ENCODE data around the gene AP4B1. TPM values are rescaled to one million over a fixed set of nuclear protein-coding genes. Genes with fewer than 3 reads are reported as not detected.

AP4B1 gene
- total and polyA plus RNA-seq, 2 donors (not counting 1 experiment from before 2014, with no cell fraction given), result 52.2 to 55.2 TPM

DNA sequence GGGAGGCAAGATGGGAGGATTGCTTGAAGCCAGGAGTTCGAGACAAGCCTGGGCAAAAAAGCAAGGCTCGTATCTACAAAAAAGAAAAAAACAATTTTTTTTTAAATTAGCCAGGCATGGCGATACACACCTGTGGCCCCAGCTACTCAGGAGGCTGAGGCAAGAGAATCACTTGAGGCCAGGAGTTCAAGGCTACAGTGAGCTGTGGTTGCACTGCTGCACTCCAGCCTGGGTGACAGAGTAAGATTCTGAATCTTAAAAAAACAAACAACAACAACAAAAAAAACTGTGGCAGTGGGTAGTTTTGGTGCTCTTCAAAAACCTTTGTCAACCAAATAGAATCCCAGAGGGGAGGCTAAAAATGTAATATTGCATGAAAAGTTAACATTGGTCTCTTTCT is 33.8 kb downstream of the AP4B1 start:
- Histone ChIP-seq H3K4me1 (ENCODE audit: control insufficient read depth in 2 of 2, insufficient read depth in 2 of 2, low read length in 2 of 2) (peaks cover 50 to 52% of the 10 kb centered on the region in 2 donors), H3K4me3 (ENCODE audit: control extremely low read depth in 1 of 5, extremely low read depth in 1 of 5, insufficient read depth in 1 of 5, low read depth in 2 of 5, low read length in 4 of 5) (peak overlapping the region; percentile 52 to 72 (median 66)), H3K27ac (ENCODE audit: low read length in 2 of 2) (peak overlapping the region; percentile 84 to 91), H2AFZ (ENCODE audit: insufficient read depth, low read depth, low read length, poor library complexity, severe bottlenecking) (no peak overlapping the region), H3K9ac (ENCODE audit: low read length) (peak overlapping the region; percentile 70), H3K9me3 (ENCODE audit: control extremely low read depth in 1 of 3, control insufficient read depth in 2 of 3, insufficient read depth in 1 of 3, low read length in 2 of 3) (no peaks in the 10 kb centered on the region), H3K36me3 (replicated peaks in 1 of 2; ENCODE audit: control extremely low read depth in 1 of 2, control insufficient read depth in 1 of 2, extremely low read depth in 1 of 2, insufficient read depth in 2 of 2, low read length in 1 of 2) (no peaks in the 10 kb centered on the region), H3K79me2 (ENCODE audit: control insufficient read depth, insufficient read depth, low read length) (peaks cover 55% of the 10 kb centered on the region), H3K27me3 (replicated peaks in 1 of 4; ENCODE audit: control extremely low read depth in 1 of 4, control insufficient read depth in 3 of 4, insufficient read depth in 4 of 4, low read length in 3 of 4) (no peaks in the 10 kb centered on the region), H3K4me2 (replicated peaks; ENCODE audit: low read depth, low read length, poor library complexity, severe bottlenecking) (peak overlapping the region; percentile 75), H4K20me1 (ENCODE audit: control insufficient read depth, insufficient read depth, low read length, poor library complexity, severe bottlenecking) (no peaks in the 10 kb centered on the region)
- ChIA-PET CTCF (interaction anchor here (1.5 to 1.8 kb wide), 3 partner anchors 10 to 35 kb away, joined by 3 to 12 read pairs (median 11); no protein-coding TSS in a partner anchor), POLR2A (interaction anchor here (1.0 kb wide), 1 partner anchor 58 kb away, joined by 3 read pairs; the partner anchor contains the start of gene HIPK1)
- no peaks in the 10 kb centered on the region for H3K27me3 Mint-ChIP-seq
- ATAC-seq (ENCODE audit: low read depth) (no peak), DNase-seq (peak; percentile 8)
- TF ChIP-seq EZH2 (IDR thresholded peaks at IDR 0.05; ENCODE audit: borderline replicate concordance, insufficient read depth, low read depth, low read length, poor library complexity, severe bottlenecking) (no peak), CTCF (IDR thresholded peaks at IDR 0.05) (no peak)
- WGBS (ENCODE audit: insufficient coverage), result 50% methylated on average over 1 of the region's 3 CpGs
- intact Hi-C loops (cut with micrococcal nuclease), result loop anchor here (1.0 kb wide), 5 partner anchors 11 to 59 kb away; partner anchors contain the start of genes DCLRE1B, HIPK1 and RSBN1
- peak overlapping the region; percentile 82 for H3K27ac Mint-ChIP-seq
- H3K4me3 Mint-ChIP-seq, result peak overlapping the region; percentile 92
- H3K9me3 Mint-ChIP-seq (ENCODE audit: insufficient read depth), result no peaks in the 10 kb centered on the region
- peaks cover 67% of the 10 kb centered on the region for H3K4me1 Mint-ChIP-seq

DNA sequence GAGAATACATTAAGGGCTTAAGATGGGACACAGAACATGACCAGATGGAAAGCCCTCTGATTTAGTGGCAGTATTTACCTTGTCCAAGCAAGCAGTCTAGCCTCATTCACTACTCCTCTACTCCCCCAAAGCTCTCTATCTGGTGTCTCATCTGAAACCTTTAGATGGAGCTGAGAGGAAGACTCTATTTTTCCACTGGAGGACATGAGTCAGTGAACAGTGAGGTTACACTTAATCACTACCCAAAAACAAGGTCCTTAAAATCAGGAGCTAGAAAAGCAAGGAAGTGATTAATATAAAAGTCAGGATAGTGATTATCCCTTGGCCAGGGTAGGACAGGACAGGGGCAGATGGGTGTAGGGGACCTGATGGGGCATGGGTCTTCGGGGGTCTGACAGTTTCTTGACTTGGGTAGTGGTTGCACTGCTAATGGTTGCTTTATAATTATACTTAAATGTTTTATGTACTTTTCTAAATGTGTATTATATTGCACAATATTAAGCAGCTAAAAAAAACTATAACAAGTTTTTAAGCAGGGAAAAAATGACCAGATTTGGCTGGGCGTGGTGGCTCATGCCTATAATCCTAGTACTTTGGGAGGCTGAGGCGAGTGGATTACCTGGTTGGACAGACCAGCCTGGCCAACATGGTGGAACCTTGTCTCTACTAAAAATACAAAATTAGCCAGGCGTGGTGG is 36.1 kb downstream of the AP4B1 start:
- POLR2A ChIA-PET, result interaction anchor here (1.4 kb wide), 1 partner anchor 9 kb away, joined by 10 read pairs; no protein-coding TSS in a partner anchor
- Histone ChIP-seq H3K27ac (ENCODE audit: low read length in 2 of 2) (peak overlapping the region in 1 of 2 donors; percentile 1), H2AFZ (ENCODE audit: insufficient read depth, low read depth, low read length, poor library complexity, severe bottlenecking) (no peak overlapping the region), H3K4me3 (ENCODE audit: control extremely low read depth in 1 of 5, extremely low read depth in 1 of 5, insufficient read depth in 1 of 5, low read depth in 2 of 5, low read length in 4 of 5) (no peak overlapping the region), H3K9me3 (ENCODE audit: control extremely low read depth in 1 of 3, control insufficient read depth in 2 of 3, insufficient read depth in 1 of 3, low read length in 2 of 3) (no peaks in the 10 kb centered on the region), H4K20me1 (ENCODE audit: control insufficient read depth, insufficient read depth, low read length, poor library complexity, severe bottlenecking) (no peaks in the 10 kb centered on the region), H3K9ac (ENCODE audit: low read length) (no peak overlapping the region), H3K4me1 (ENCODE audit: control insufficient read depth in 2 of 2, insufficient read depth in 2 of 2, low read length in 2 of 2) (peaks cover 43 to 44% of the 10 kb centered on the region in 2 donors), H3K36me3 (replicated peaks in 1 of 2; ENCODE audit: control extremely low read depth in 1 of 2, control insufficient read depth in 1 of 2, extremely low read depth in 1 of 2, insufficient read depth in 2 of 2, low read length in 1 of 2) (peaks cover 0 to 5% of the 10 kb centered on the region in 2 experiments), H3K27me3 (replicated peaks in 1 of 4; ENCODE audit: control extremely low read depth in 1 of 4, control insufficient read depth in 3 of 4, insufficient read depth in 4 of 4, low read length in 3 of 4) (no peaks in the 10 kb centered on the region), H3K4me2 (replicated peaks; ENCODE audit: low read depth, low read length, poor library complexity, severe bottlenecking) (peak overlapping the region; percentile 4), H3K79me2 (ENCODE audit: control insufficient read depth, insufficient read depth, low read length) (peaks cover 75% of the 10 kb centered on the region)
- Mint-ChIP-seq H3K4me3 (peak overlapping the region; percentile 57), H3K27me3 (no peaks in the 10 kb centered on the region), H3K27ac (peak overlapping the region; percentile 77), H3K4me1 (peaks cover 55% of the 10 kb centered on the region), H3K9me3 (ENCODE audit: insufficient read depth) (no peaks in the 10 kb centered on the region)
- intact Hi-C loops (cut with micrococcal nuclease), result no loop called here
- TF ChIP-seq CTCF (IDR thresholded peaks at IDR 0.05) (no peak), EZH2 (IDR thresholded peaks at IDR 0.05; ENCODE audit: borderline replicate concordance, insufficient read depth, low read depth, low read length, poor library complexity, severe bottlenecking) (no peak)
- 100% methylated on average over 3 of the region's 4 CpGs for WGBS (ENCODE audit: insufficient coverage)
- ATAC-seq (ENCODE audit: low read depth) (no peak), DNase-seq (no peak)
- CTCF ChIA-PET, result interaction anchor here (0.9 to 2.1 kb wide), 3 partner anchors 20 to 37 kb away, joined by 3 to 8 read pairs (median 7); partner anchors contain the start of genes AP4B1 and DCLRE1B
